Loucy (cell line): Measurements from ENCODE around the gene RCN2.

Experiments
- H2AFZ ChIP-seq: fragments of 200-600 bp; sonication (generic); 2 replicates; pipeline ENCODE4 v1.6.0; 2016; ENCODE audit warnings: antibody characterized with exemption, mild to moderate bottlenecking, low read length, moderate library complexity
- H3F3A ChIP-seq: fragments of 200-600 bp; 2 replicates; pipeline ENCODE4 v1.6.0; 2016; ENCODE audit warnings: antibody characterized with exemption, low read depth, mild to moderate bottlenecking
- H3K27me3 ChIP-seq: fragments of 200-600 bp; sonication (generic); 2 replicates; pipeline ENCODE4 v1.6.1; 2014; ENCODE audit warnings: low read length, mild to moderate bottlenecking; ENCODE audit not compliant: insufficient read depth, poor library complexity, severe bottlenecking
- H3K36me3 ChIP-seq: fragments of 200-600 bp; sonication (generic); 2 replicates; pipeline ENCODE4 v1.6.1; 2016; ENCODE audit warnings: low read length; ENCODE audit not compliant: insufficient read depth
- H3K4me1 ChIP-seq: fragments of 200-600 bp; sonication (generic); 2 replicates; pipeline ENCODE4 v1.5.1; 2014; ENCODE audit warnings: low read length, mild to moderate bottlenecking; ENCODE audit not compliant: insufficient read depth, poor library complexity, severe bottlenecking
- H3K4me2 ChIP-seq: fragments of 200-600 bp; sonication (generic); 2 replicates; pipeline ENCODE4 v1.6.0; 2014; ENCODE audit warnings: antibody characterized with exemption, low read length, low read depth, mild to moderate bottlenecking; ENCODE audit not compliant: poor library complexity, severe bottlenecking
- H3K4me3 ChIP-seq: fragments of 200-600 bp; sonication (generic); 2 replicates; pipeline ENCODE4 v1.5.1; 2014; ENCODE audit warnings: low read length, mild to moderate bottlenecking, mixed read lengths; ENCODE audit not compliant: poor library complexity, severe bottlenecking
- H3K79me2 ChIP-seq: fragments of 200-600 bp; sonication (generic); 2 replicates; pipeline ENCODE4 v1.6.1; 2014; ENCODE audit warnings: low read length; ENCODE audit not compliant: insufficient read depth
- H3K9ac ChIP-seq: fragments of 200-600 bp; sonication (generic); 2 replicates; pipeline ENCODE4 v1.6.0; 2014; ENCODE audit warnings: mild to moderate bottlenecking, low read depth, low read length, moderate library complexity; ENCODE audit not compliant: poor library complexity, severe bottlenecking
- H3K9me2 ChIP-seq: fragments of 200-600 bp; sonication (generic); replicated peaks from 2 replicates; pipeline ENCODE4 v1.6.1; 2016; ENCODE audit warnings: low read depth, low read length, mixed read lengths
- H3K9me3 ChIP-seq: fragments of 200-600 bp; sonication (generic); 2 replicates; pipeline ENCODE4 v1.6.1; 2014; ENCODE audit warnings: mild to moderate bottlenecking, antibody characterized with exemption, low read length, low read depth; ENCODE audit not compliant: insufficient read depth
- H4K20me1 ChIP-seq: fragments of 200-600 bp; sonication (generic); 2 replicates; pipeline ENCODE4 v1.6.0; 2014; ENCODE audit warnings: antibody characterized with exemption, low read length, mild to moderate bottlenecking; ENCODE audit not compliant: insufficient read depth, poor library complexity, severe bottlenecking
- CTCF ChIP-seq: fragments of 200-600 bp; sonication (generic); conservative IDR thresholded peaks from 2 replicates; pipeline ENCODE4 v1.5.1; 2014; ENCODE audit warnings: mild to moderate bottlenecking, antibody characterized with exemption, low read length
- EZH2phosphoT487 ChIP-seq: fragments of 200-600 bp; IDR thresholded peaks from 2 replicates; pipeline ENCODE4 v1.6.1; 2018; ENCODE audit warnings: antibody characterized with exemption, mild to moderate bottlenecking, moderate library complexity, borderline replicate concordance

RCN2 gene

GRCh38 chr15:76982756-76983155, 51.2 kb downstream of the RCN2 start:
- no peaks in the 10 kb centered on the region for H3K9me2 ChIP-seq
- no peak overlapping the region for H3K4me3 ChIP-seq
- H3K4me2 ChIP-seq, result no peak overlapping the region
- H3F3A ChIP-seq, result no peaks in the 10 kb centered on the region
- H3K36me3 ChIP-seq, result no peaks in the 10 kb centered on the region
- no peak overlapping the region for H3K9ac ChIP-seq
- peaks cover 3% of the 10 kb centered on the region for H3K4me1 ChIP-seq
- no peaks in the 10 kb centered on the region for H4K20me1 ChIP-seq
- no peak for TF ChIP-seq CTCF
- no peak for TF ChIP-seq EZH2phosphoT487
- no peak overlapping the region for H2AFZ ChIP-seq
- no peaks in the 10 kb centered on the region for H3K79me2 ChIP-seq
- H3K27me3 ChIP-seq, result no peaks in the 10 kb centered on the region
- no peaks in the 10 kb centered on the region for H3K9me3 ChIP-seq

- Histone ChIP-seq H3K4me3 (no peak overlapping the region), H3K36me3 (no peaks in the 10 kb centered on the region), H3K27me3 (no peaks in the 10 kb centered on the region), H3K4me1 (peaks cover 13% of the 10 kb centered on the region), H3K9me3 (no peaks in the 10 kb centered on the region), H3K79me2 (no peaks in the 10 kb centered on the region), H3K9ac (no peak overlapping the region), H2AFZ (0 out of 2 replicates have a peak overlapping the region, but pooled peaks have one; percentile 33), H3K4me2 (no peak overlapping the region), H3K9me2 (no peaks in the 10 kb centered on the region), H4K20me1 (no peaks in the 10 kb centered on the region), H3F3A (no peaks in the 10 kb centered on the region)
- TF ChIP-seq EZH2phosphoT487, result no peak
- no peak for TF ChIP-seq CTCF
These were observed 52.2 kb downstream of the RCN2 start for GRCh38 chr15:76983590-76984375.

- Histone ChIP-seq H3K4me1 (peaks cover 17% of the 10 kb centered on the region), H3K9ac (no peak overlapping the region), H2AFZ (no peak overlapping the region), H3K9me2 (no peaks in the 10 kb centered on the region), H3K4me3 (no peak overlapping the region), H3F3A (no peaks in the 10 kb centered on the region), H3K27me3 (no peaks in the 10 kb centered on the region), H3K79me2 (no peaks in the 10 kb centered on the region), H3K36me3 (no peaks in the 10 kb centered on the region), H4K20me1 (no peaks in the 10 kb centered on the region), H3K9me3 (no peaks in the 10 kb centered on the region), H3K4me2 (no peak overlapping the region)
- TF ChIP-seq CTCF, result no peak
These were observed 55.2 kb downstream of the RCN2 start for GRCh38 chr15:76986743-76987142.
